Osteoblast (primary cell): Measurements from ENCODE around the gene DENND5A. TPM values are rescaled to one million over a fixed set of nuclear protein-coding genes. Genes with fewer than 3 reads are reported as not detected.
"Not testable (repeated sequence)": the region's sequence is repeated elsewhere in the genome, so short reads cannot be mapped to it uniquely, and the experiment has no call there.

ENCODE experiments used
- DNase-seq: peaks from one replicate; pipeline ENCODE4 v3.0.0; 2011; ENCODE audit warnings: low spot score, mixed read lengths; ENCODE audit not compliant: insufficient read length; ENCODE audit errors: missing footprints
- H2AFZ ChIP-seq: 2 replicates; pipeline ENCODE4 v1.6.0; 2011; ENCODE audit warnings: mild to moderate bottlenecking, low read length
- H3K27ac ChIP-seq: 2 replicates; pipeline ENCODE4 v1.5.1; 2011; ENCODE audit warnings: mild to moderate bottlenecking, low read depth, low read length, moderate library complexity
- H3K27me3 ChIP-seq: 2 replicates; pipeline ENCODE4 v1.6.0; 2012; ENCODE audit warnings: mild to moderate bottlenecking, control low read depth, inconsistent platforms, low read length, moderate library complexity; ENCODE audit not compliant: insufficient read depth
- H3K36me3 ChIP-seq: 2 replicates; pipeline ENCODE4 v1.5.1; 2011; ENCODE audit warnings: mild to moderate bottlenecking, low read length, control low read depth, moderate library complexity; ENCODE audit not compliant: insufficient read depth
- H3K4me1 ChIP-seq: 2 replicates; pipeline ENCODE4 v1.5.1; 2011; ENCODE audit warnings: mild to moderate bottlenecking, low read length, control low read depth, moderate library complexity; ENCODE audit not compliant: insufficient read depth
- H3K4me2 ChIP-seq: 2 replicates; pipeline ENCODE4 v1.6.0; 2011; ENCODE audit warnings: mild to moderate bottlenecking, low read length; ENCODE audit not compliant: insufficient read depth
- H3K4me3 ChIP-seq: fragments of 200-600 bp; sonication (generic); 3 replicates; pipeline ENCODE4 v1.5.1; 2012; ENCODE audit warnings: mild to moderate bottlenecking, low read length, inconsistent platforms; ENCODE audit not compliant: insufficient read depth
- H3K79me2 ChIP-seq: 2 replicates; pipeline ENCODE4 v1.6.0; 2012; ENCODE audit warnings: mild to moderate bottlenecking, low read length, control low read depth, inconsistent platforms; ENCODE audit not compliant: insufficient read depth
- H3K9me3 ChIP-seq: 2 replicates; pipeline ENCODE4 v1.5.1; 2011; ENCODE audit warnings: low read depth, low read length, control low read depth
- H4K20me1 ChIP-seq: 2 replicates; pipeline ENCODE4 v1.6.0; 2012; ENCODE audit warnings: mild to moderate bottlenecking, low read length, control low read depth; ENCODE audit not compliant: insufficient read depth
- CTCF ChIP-seq: IDR thresholded peaks from 2 replicates; pipeline ENCODE4 v1.5.1; 2011; ENCODE audit warnings: mild to moderate bottlenecking, low read depth, low read length, moderate library complexity; ENCODE audit errors: extremely low read depth
- total RNA-seq: library from RNA; depleted of rRNA; stranded (reverse); fragments of >200 nt; gene quantifications from 2 replicates; pipeline ENCODE4 v1.2.3, GENCODE V29; 2012

Gene DENND5A
- total RNA-seq, 1 donor, result 183 TPM

- H3K27me3 ChIP-seq, result no peaks in the 10 kb centered on the region
- no peak overlapping the region for H3K4me2 ChIP-seq
- H3K4me3 ChIP-seq, result no peak overlapping the region
- H2AFZ ChIP-seq, result no peak overlapping the region
- peaks cover 74% of the 10 kb centered on the region for H3K79me2 ChIP-seq
- DNase-seq, result no peak
- no peak overlapping the region for H3K27ac ChIP-seq
- no peak for TF ChIP-seq CTCF
- H3K36me3 ChIP-seq, result peaks cover 29% of the 10 kb centered on the region
- H3K9me3 ChIP-seq, result no peaks in the 10 kb centered on the region
- H4K20me1 ChIP-seq, result peaks cover under 1% of the 10 kb centered on the region
- H3K4me1 ChIP-seq, result peaks cover 7% of the 10 kb centered on the region
Observed at GRCh38 chr11:9200471-9200870, 64.7 kb downstream of the DENND5A start.

- peaks cover 25% of the 10 kb centered on the region for H3K36me3 ChIP-seq
- H3K9me3 ChIP-seq, result no peaks in the 10 kb centered on the region
- no peak overlapping the region for H2AFZ ChIP-seq
- H3K4me1 ChIP-seq, result peaks cover 7% of the 10 kb centered on the region
- no peak overlapping the region for H3K4me3 ChIP-seq
- no peak for TF ChIP-seq CTCF
- no peak overlapping the region for H3K4me2 ChIP-seq
- DNase-seq, result peak; percentile 23
- no peaks in the 10 kb centered on the region for H3K27me3 ChIP-seq
- H3K27ac ChIP-seq, result no peak overlapping the region
- peaks cover 6% of the 10 kb centered on the region for H4K20me1 ChIP-seq
- peaks cover 39% of the 10 kb centered on the region for H3K79me2 ChIP-seq
Observed at GRCh38 chr11:9193316-9193715, 71.8 kb downstream of the DENND5A start.

GRCh38 chr11:9192561-9192960, 72.6 kb downstream of the DENND5A start:
- no peaks in the 10 kb centered on the region for H3K27me3 ChIP-seq
- peaks cover 31% of the 10 kb centered on the region for H3K36me3 ChIP-seq
- no peak overlapping the region for H3K4me3 ChIP-seq
- H3K4me2 ChIP-seq, result no peak overlapping the region
- H3K27ac ChIP-seq, result no peak overlapping the region
- H3K4me1 ChIP-seq, result peaks cover 11% of the 10 kb centered on the region
- no peak overlapping the region for H2AFZ ChIP-seq
- DNase-seq, result no peak
- H3K9me3 ChIP-seq, result no peaks in the 10 kb centered on the region
- peaks cover 36% of the 10 kb centered on the region for H3K79me2 ChIP-seq
- peaks cover 6% of the 10 kb centered on the region for H4K20me1 ChIP-seq
- TF ChIP-seq CTCF, result no peak

GRCh38 chr11:9190326-9191016, 74.7 kb downstream of the DENND5A start:
- not testable (repeated sequence) for DNase-seq, H4K20me1 ChIP-seq, H3K4me2 ChIP-seq, H3K27me3 ChIP-seq, H3K4me3 ChIP-seq, H3K9me3 ChIP-seq, H3K27ac ChIP-seq, H2AFZ ChIP-seq
- peaks cover 35% of the 10 kb centered on the region for H3K79me2 ChIP-seq
- H3K4me1 ChIP-seq, result peaks cover 11% of the 10 kb centered on the region
- peaks cover 41% of the 10 kb centered on the region for H3K36me3 ChIP-seq

- H2AFZ ChIP-seq, H4K20me1 ChIP-seq, H3K4me2 ChIP-seq, H3K27ac ChIP-seq, DNase-seq, H3K9me3 ChIP-seq, H3K27me3 ChIP-seq, H3K4me3 ChIP-seq: not testable (repeated sequence)
- Histone ChIP-seq H3K36me3 (peaks cover 46% of the 10 kb centered on the region), H3K4me1 (peaks cover 11% of the 10 kb centered on the region), H3K79me2 (peaks cover 26% of the 10 kb centered on the region)
Observed at GRCh38 chr11:9188860-9189259, 76.3 kb downstream of the DENND5A start.
